ENCODE measurements around the gene IFNA7.
"Not testable (repeated sequence)": the region's sequence is repeated elsewhere in the genome, so short reads cannot be mapped to it uniquely, and the experiment has no call there.

DNA sequence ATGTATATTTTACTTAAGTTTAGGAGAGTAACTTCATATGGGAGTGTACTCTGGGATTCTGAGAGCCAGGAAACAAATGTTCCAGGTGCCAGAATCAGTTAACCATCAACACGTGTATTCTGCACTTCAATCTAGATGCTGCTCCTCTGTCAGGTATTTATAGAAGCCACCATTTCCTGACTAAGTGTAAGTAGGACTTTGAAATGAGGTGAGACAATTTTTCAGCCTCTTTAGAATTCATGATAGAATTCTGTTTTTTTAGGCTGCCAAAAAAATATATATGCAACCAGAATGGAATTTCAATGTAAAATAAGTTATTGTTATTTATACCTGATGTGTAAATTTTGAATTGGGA, 34.3 kb upstream of the IFNA7 start:
- TF ChIP-seq, protein P1, sequence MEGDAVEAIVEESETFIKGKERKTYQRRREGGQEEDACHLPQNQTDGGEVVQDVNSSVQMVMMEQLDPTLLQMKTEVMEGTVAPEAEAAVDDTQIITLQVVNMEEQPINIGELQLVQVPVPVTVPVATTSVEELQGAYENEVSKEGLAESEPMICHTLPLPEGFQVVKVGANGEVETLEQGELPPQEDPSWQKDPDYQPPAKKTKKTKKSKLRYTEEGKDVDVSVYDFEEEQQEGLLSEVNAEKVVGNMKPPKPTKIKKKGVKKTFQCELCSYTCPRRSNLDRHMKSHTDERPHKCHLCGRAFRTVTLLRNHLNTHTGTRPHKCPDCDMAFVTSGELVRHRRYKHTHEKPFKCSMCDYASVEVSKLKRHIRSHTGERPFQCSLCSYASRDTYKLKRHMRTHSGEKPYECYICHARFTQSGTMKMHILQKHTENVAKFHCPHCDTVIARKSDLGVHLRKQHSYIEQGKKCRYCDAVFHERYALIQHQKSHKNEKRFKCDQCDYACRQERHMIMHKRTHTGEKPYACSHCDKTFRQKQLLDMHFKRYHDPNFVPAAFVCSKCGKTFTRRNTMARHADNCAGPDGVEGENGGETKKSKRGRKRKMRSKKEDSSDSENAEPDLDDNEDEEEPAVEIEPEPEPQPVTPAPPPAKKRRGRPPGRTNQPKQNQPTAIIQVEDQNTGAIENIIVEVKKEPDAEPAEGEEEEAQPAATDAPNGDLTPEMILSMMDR (IDR thresholded peaks at IDR 0.05) = not testable (repeated sequence)
- not testable (repeated sequence) for TF ChIP-seq POLR2A (IDR thresholded peaks at IDR 0.05)

Measured in stomach (tissue), 4 donors.